Effector CD8-positive, alpha-beta T cell (primary cell): Measurements from ENCODE around the gene AGRN.
"Not testable (repeated sequence)": the region's sequence is repeated elsewhere in the genome, so short reads cannot be mapped to it uniquely, and the experiment has no call there.

Experiments
- DNase-seq: peaks from one replicate; lab custom pipeline; 2025; lab: John Stamatoyannopoulos, UW

The AGRN gene

GRCh38 chr1:1053682-1054081 is 33.8 kb downstream of the AGRN start:
- DNase-seq = no peak

GRCh38 chr1:1054099-1054700 is 34.3 kb downstream of the AGRN start:
- no peak for DNase-seq

- no peak for DNase-seq
These were observed 35.1 kb downstream of the AGRN start for GRCh38 chr1:1054971-1055370.

- no peak for DNase-seq
These were observed 36.2 kb downstream of the AGRN start for GRCh38 chr1:1055841-1056736.

- not testable (repeated sequence) for DNase-seq
These were observed 37.8 kb downstream of the AGRN start for GRCh38 chr1:1057769-1058087.

GRCh38 chr1:1058088-1058905 is 38.4 kb downstream of the AGRN start:
- no peak for DNase-seq

GRCh38 chr1:1058921-1059493 is 39.1 kb downstream of the AGRN start:
- no peak for DNase-seq

- peak; percentile 92 for DNase-seq
These were observed 39.8 kb downstream of the AGRN start for GRCh38 chr1:1059494-1060280.

GRCh38 chr1:1060281-1061000 is 40.5 kb downstream of the AGRN start:
- DNase-seq = no peak

- DNase-seq = no peak
These were observed 41.9 kb downstream of the AGRN start for GRCh38 chr1:1061682-1062345.

- DNase-seq = no peak
These were observed 42.6 kb downstream of the AGRN start for GRCh38 chr1:1062348-1063163.

GRCh38 chr1:1063261-1063944 is 43.5 kb downstream of the AGRN start:
- DNase-seq = no peak

- peak; percentile 66 for DNase-seq
These were observed 44.3 kb downstream of the AGRN start for GRCh38 chr1:1063945-1064831.

- DNase-seq = no peak
These were observed 45.5 kb downstream of the AGRN start for GRCh38 chr1:1065265-1065939.

- not testable (repeated sequence) for DNase-seq
These were observed 46.0 kb downstream of the AGRN start for GRCh38 chr1:1065940-1066304.

GRCh38 chr1:1066403-1067283 is 46.7 kb downstream of the AGRN start:
- DNase-seq = no peak
